ENCODE results near the gene DLG2. TPM values are rescaled to one million over a fixed set of nuclear protein-coding genes. Genes with fewer than 3 reads are reported as not detected.
"Not testable (repeated sequence)": the region's sequence is repeated elsewhere in the genome, so short reads cannot be mapped to it uniquely, and the experiment has no call there.

DLG2 gene
- total RNA-seq, 1 donor from 2014 or later: 2.1 TPM

DNA sequence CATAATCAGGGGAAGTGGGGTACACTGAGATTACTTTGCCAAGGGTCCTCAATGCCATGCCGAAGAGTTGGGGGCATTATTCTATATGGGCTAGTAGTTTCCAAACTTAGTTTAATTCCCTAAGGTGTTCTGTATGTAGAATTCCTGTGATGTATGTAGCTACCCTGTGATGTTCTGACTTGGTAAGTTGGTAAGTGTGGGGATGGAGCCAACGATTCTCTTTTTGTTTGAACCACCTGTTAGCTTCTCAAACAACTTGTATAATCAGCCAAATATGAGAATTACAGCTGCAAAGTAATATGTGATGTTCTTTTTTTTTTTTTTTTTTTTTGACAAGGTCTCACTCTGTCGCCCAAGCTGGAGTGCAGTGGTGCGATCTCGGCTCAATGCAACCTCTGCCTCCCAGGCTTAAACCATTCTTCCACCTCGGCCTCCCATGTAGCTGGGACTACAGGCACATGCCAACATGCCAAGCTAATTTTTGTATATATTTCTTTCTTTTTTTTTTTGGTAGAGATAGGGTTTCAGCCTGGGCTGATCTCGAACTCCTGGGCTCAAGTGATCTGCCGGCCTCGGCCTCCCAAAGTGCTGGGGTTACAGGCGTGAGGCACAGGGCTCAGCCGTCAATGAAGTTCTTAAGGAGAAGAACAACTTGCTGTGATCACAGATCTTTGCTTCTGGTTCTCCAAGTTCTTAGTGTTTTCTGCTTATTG is 2025.8 kb downstream of the DLG2 start:
- H3K27ac Mint-ChIP-seq: no peak overlapping the region
- H3K9me3 Mint-ChIP-seq: no peaks in the 10 kb centered on the region
- DNase-seq (ENCODE audit: low spot score): no peak
- no peaks in the 10 kb centered on the region for H3K27me3 Mint-ChIP-seq (ENCODE audit: insufficient read depth)
- no peak overlapping the region for H3K4me3 Mint-ChIP-seq
- no peaks in the 10 kb centered on the region for H3K36me3 Mint-ChIP-seq (ENCODE audit: low read depth)
- no peaks in the 10 kb centered on the region for H3K4me1 Mint-ChIP-seq (ENCODE audit: low read depth)
- intact Hi-C loops (cut with micrococcal nuclease): no loop called here

DNA sequence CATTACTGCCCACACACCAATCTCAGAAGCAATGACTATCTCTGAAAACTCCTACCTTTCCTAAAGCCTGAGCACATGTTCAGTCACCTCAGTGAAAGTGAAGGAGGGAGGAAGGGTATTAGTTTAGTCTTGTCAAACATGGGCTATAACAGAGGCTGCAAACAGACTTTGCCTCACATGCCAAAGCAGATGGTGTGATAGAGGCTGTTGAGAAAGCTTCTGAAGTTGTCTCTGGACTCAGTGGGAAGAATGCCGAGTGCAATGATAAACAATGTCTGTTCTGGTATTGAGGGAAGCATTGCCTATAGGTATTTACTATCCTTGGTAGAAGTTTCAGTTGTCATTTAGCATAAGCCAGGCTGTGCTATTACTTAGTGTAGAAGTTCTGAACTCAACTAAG is 2026.5 kb downstream of the DLG2 start:
- no peaks in the 10 kb centered on the region for H3K4me1 Mint-ChIP-seq (ENCODE audit: low read depth)
- no peak overlapping the region for H3K27ac Mint-ChIP-seq
- intact Hi-C loops (cut with micrococcal nuclease): no loop called here
- no peak overlapping the region for H3K4me3 Mint-ChIP-seq
- no peak for DNase-seq (ENCODE audit: low spot score)
- no peaks in the 10 kb centered on the region for H3K27me3 Mint-ChIP-seq (ENCODE audit: insufficient read depth)
- no peaks in the 10 kb centered on the region for H3K36me3 Mint-ChIP-seq (ENCODE audit: low read depth)
- no peaks in the 10 kb centered on the region for H3K9me3 Mint-ChIP-seq

GRCh38 chr11:83599066-83599465 is 2028.1 kb downstream of the DLG2 start:
- Mint-ChIP-seq H3K4me3 (no peak overlapping the region), H3K36me3 (ENCODE audit: low read depth) (no peaks in the 10 kb centered on the region), H3K9me3 (no peaks in the 10 kb centered on the region), H3K4me1 (ENCODE audit: low read depth) (no peaks in the 10 kb centered on the region), H3K27me3 (ENCODE audit: insufficient read depth) (no peaks in the 10 kb centered on the region), H3K27ac (no peak overlapping the region)
- DNase-seq (ENCODE audit: low spot score): no peak
- intact Hi-C loops (cut with micrococcal nuclease): no loop called here

DNA sequence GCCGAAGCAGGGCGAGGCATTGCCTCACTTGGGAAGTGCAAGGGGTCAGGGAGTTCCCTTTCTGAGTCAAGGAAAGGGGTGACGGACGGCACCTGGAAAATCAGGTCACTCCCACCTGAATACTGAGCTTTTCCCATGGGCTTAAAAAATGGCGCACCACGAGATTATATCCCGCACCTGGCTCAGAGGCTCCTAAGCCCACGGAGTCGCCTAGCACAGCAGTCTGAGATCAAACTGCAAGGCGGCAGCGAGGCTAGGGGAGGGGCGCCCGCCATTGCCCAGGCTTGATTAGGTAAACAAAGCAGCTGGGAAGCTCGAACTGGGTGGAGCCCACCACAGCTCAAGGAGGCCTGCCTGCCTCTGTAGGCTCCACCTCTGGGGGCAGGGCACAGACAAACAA is 2039.3 kb downstream of the DLG2 start:
- H3K4me1 Mint-ChIP-seq (ENCODE audit: low read depth); H3K4me3 Mint-ChIP-seq; DNase-seq (ENCODE audit: low spot score); intact Hi-C loops (cut with micrococcal nuclease); H3K36me3 Mint-ChIP-seq (ENCODE audit: low read depth); H3K27ac Mint-ChIP-seq; H3K27me3 Mint-ChIP-seq (ENCODE audit: insufficient read depth); H3K9me3 Mint-ChIP-seq: not testable (repeated sequence)

DNA sequence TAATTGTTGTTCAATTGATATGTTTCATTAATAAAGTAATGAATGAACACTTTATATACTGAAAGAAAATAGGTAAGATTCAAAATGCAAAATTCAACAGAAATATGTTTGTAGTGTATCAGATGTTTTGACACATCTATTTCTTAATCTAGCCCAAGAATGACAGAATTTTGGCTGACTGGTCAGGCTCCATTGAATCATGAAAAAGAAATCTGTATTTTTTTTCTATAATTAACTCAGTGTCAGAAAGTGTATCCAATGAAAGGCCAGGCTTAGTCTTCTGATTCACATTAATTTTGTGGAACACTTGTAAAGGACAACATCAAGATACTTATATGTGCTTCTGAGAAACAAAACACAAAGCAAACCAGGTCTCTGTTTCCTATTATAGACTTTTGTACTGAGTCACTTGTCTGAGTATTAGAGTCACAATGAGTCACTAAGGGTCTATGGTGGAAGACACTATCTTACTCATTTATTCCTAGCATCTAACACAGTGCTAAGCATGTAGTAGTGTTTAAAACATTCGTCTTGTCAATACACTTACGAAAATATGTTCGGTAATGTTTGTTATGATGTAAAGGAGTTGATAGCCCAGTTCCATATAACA is 2043.3 kb downstream of the DLG2 start:
- no peak overlapping the region for H3K4me3 Mint-ChIP-seq

GRCh38 chr11:83574519-83574918 is 2052.6 kb downstream of the DLG2 start:
- Mint-ChIP-seq H3K27ac (no peak overlapping the region), H3K4me1 (ENCODE audit: low read depth) (no peaks in the 10 kb centered on the region), H3K36me3 (ENCODE audit: low read depth) (no peaks in the 10 kb centered on the region), H3K4me3 (no peak overlapping the region), H3K9me3 (no peaks in the 10 kb centered on the region), H3K27me3 (ENCODE audit: insufficient read depth) (no peaks in the 10 kb centered on the region)
- intact Hi-C loops (cut with micrococcal nuclease): no loop called here
- no peak for DNase-seq (ENCODE audit: low spot score)

More for the DNA sequence above, 2043.3 kb downstream of the DLG2 start:
- no peak for DNase-seq (ENCODE audit: low spot score)
- H3K36me3 Mint-ChIP-seq (ENCODE audit: low read depth): no peaks in the 10 kb centered on the region
- H3K27ac Mint-ChIP-seq: no peak overlapping the region
- intact Hi-C loops (cut with micrococcal nuclease): no loop called here
- H3K9me3 Mint-ChIP-seq: no peaks in the 10 kb centered on the region
- H3K4me1 Mint-ChIP-seq (ENCODE audit: low read depth): no peaks in the 10 kb centered on the region
- H3K27me3 Mint-ChIP-seq (ENCODE audit: insufficient read depth): no peaks in the 10 kb centered on the region

GRCh38 chr11:83572581-83573496 is 2054.3 kb downstream of the DLG2 start:
- Mint-ChIP-seq H3K36me3 (ENCODE audit: low read depth) (no peaks in the 10 kb centered on the region), H3K27me3 (ENCODE audit: insufficient read depth) (no peaks in the 10 kb centered on the region), H3K4me1 (ENCODE audit: low read depth) (no peaks in the 10 kb centered on the region), H3K9me3 (no peaks in the 10 kb centered on the region), H3K27ac (no peak overlapping the region), H3K4me3 (no peak overlapping the region)
- DNase-seq (ENCODE audit: low spot score): no peak
- intact Hi-C loops (cut with micrococcal nuclease): no loop called here

DNA sequence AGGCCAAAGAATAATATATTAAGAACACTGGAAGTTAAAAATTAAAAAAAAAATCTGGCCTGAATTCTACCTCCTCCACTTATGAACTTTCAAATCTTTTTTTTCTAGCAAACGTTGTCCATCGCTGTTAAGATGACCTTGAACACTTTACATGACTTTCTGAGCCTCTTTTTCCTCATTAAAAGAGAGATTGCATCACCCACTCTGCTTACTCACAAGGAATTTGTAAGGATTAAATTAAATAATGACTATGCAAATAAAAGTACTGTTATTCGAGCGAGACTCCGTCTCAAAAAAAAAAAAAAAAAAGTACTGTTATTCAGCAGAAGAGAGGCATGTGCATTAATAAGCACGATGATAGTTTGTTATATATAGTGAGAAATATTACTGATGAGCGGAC is 2055.8 kb downstream of the DLG2 start:
- Mint-ChIP-seq H3K4me1 (ENCODE audit: low read depth) (no peaks in the 10 kb centered on the region), H3K4me3 (no peak overlapping the region), H3K27ac (no peak overlapping the region), H3K9me3 (no peaks in the 10 kb centered on the region), H3K27me3 (ENCODE audit: insufficient read depth) (no peaks in the 10 kb centered on the region), H3K36me3 (ENCODE audit: low read depth) (no peaks in the 10 kb centered on the region)
- intact Hi-C loops (cut with micrococcal nuclease): no loop called here
- no peak for DNase-seq (ENCODE audit: low spot score)

DNA sequence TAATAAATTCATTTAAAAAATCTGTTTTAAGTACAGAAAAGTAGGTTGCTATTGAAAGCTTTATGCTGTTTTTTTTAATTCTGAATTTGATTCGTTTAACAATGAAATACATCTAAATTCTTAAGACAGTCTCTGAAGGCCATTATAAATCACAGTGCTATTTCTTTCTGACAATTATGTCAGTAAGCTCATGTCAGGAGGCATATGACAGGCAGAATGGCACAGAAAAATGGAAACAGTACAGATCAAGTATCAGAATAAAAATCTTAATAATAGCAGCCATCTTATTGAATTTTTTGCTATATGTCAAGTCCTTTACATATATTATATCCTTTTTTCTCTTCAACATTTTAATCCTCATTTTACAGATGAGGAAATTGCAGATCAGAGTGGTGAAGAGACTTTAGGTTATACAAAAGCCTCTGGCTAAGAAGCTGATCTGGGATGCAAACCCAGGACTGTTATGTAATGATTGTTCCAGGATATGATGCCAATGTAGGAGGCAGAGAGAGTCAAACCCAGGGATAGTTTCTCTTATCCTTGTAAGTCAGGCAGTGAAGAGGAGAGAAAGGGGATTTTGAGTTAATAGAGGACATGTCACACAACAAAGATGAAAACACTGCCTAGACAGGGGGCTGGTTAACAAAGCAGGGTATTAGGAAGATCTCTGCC is 2057.9 kb downstream of the DLG2 start:
- no peak for DNase-seq (ENCODE audit: low spot score)
- H3K27me3 Mint-ChIP-seq (ENCODE audit: insufficient read depth): no peaks in the 10 kb centered on the region
- no peaks in the 10 kb centered on the region for H3K9me3 Mint-ChIP-seq
- no peaks in the 10 kb centered on the region for H3K36me3 Mint-ChIP-seq (ENCODE audit: low read depth)
- H3K27ac Mint-ChIP-seq: no peak overlapping the region
- no peak overlapping the region for H3K4me3 Mint-ChIP-seq
- intact Hi-C loops (cut with micrococcal nuclease): no loop called here
- H3K4me1 Mint-ChIP-seq (ENCODE audit: low read depth): no peaks in the 10 kb centered on the region

DNA sequence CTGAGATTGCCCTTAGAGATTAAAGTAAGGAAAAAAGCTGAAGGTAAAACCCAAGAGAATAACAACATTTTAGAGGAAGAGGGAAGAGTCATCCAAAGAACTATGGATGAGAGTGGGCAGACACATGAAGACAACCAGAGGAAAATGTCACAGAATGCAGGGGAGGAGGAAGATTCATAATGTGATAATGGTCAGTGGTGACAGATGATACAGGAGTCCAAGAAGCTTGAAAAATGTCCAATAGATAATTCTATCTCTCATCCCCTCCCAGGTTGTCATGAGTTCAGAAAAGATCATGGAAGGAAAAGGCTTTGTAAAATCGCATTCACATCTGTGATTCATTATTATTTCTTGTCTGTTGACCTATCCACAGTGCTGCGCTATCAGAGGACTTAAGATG is 2058.6 kb downstream of the DLG2 start:
- H3K27me3 Mint-ChIP-seq (ENCODE audit: insufficient read depth): no peaks in the 10 kb centered on the region
- no peaks in the 10 kb centered on the region for H3K9me3 Mint-ChIP-seq
- no peak overlapping the region for H3K4me3 Mint-ChIP-seq
- no peak for DNase-seq (ENCODE audit: low spot score)
- H3K4me1 Mint-ChIP-seq (ENCODE audit: low read depth): no peaks in the 10 kb centered on the region
- intact Hi-C loops (cut with micrococcal nuclease): no loop called here
- no peaks in the 10 kb centered on the region for H3K36me3 Mint-ChIP-seq (ENCODE audit: low read depth)
- H3K27ac Mint-ChIP-seq: no peak overlapping the region

GRCh38 chr11:83566950-83567349 is 2060.2 kb downstream of the DLG2 start:
- no peak overlapping the region for H3K4me3 Mint-ChIP-seq
- no peaks in the 10 kb centered on the region for H3K9me3 Mint-ChIP-seq
- H3K4me1 Mint-ChIP-seq (ENCODE audit: low read depth): no peaks in the 10 kb centered on the region
- intact Hi-C loops (cut with micrococcal nuclease): no loop called here
- H3K36me3 Mint-ChIP-seq (ENCODE audit: low read depth): no peaks in the 10 kb centered on the region
- no peak for DNase-seq (ENCODE audit: low spot score)
- no peaks in the 10 kb centered on the region for H3K27me3 Mint-ChIP-seq (ENCODE audit: insufficient read depth)
- H3K27ac Mint-ChIP-seq: no peak overlapping the region

DNA sequence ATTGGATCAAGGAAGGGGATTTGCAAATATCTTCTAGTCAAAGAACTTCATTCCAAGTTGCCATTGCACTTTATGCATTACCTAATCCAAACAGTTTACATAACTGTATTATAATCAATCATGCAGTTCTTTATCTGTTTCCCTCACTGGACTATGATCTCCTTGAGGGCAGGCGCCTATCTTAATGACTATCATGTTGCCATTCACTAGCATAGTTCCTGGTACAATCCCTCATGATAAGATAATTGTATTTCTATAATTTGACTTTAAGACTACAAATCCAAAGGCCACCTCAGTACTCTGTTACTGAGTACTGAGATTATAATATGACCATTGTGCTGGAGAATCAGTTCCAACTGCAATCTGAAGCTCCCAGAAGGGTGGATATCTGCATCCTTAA is 2062.3 kb downstream of the DLG2 start:
- no peaks in the 10 kb centered on the region for H3K36me3 Mint-ChIP-seq (ENCODE audit: low read depth)
- intact Hi-C loops (cut with micrococcal nuclease): no loop called here
- no peak overlapping the region for H3K27ac Mint-ChIP-seq
- H3K9me3 Mint-ChIP-seq: no peaks in the 10 kb centered on the region
- H3K4me3 Mint-ChIP-seq: no peak overlapping the region
- no peaks in the 10 kb centered on the region for H3K4me1 Mint-ChIP-seq (ENCODE audit: low read depth)
- H3K27me3 Mint-ChIP-seq (ENCODE audit: insufficient read depth): no peaks in the 10 kb centered on the region
- DNase-seq (ENCODE audit: low spot score): no peak

DNA sequence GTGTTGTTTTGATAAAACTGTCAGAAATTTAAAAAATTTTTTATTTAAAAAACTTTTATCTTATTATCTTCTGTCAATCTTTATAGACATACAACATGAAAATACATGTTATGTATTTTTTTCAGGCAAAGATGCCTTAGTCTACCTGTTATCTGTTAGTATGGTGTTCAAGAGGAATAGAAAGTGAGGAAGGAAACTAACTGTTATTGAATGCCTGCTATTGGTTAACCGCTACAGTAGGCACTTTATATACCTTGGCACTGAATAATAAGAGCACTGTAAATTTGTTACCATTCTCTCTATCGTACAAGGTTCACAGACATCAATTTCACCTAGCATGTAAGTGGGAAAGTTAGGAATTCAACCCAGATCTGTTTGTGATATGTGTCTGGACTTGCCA is 2068.9 kb downstream of the DLG2 start:
- Mint-ChIP-seq H3K4me1 (ENCODE audit: low read depth) (no peaks in the 10 kb centered on the region), H3K9me3 (no peaks in the 10 kb centered on the region), H3K27ac (no peak overlapping the region), H3K36me3 (ENCODE audit: low read depth) (no peaks in the 10 kb centered on the region), H3K27me3 (ENCODE audit: insufficient read depth) (no peaks in the 10 kb centered on the region), H3K4me3 (no peak overlapping the region)
- intact Hi-C loops (cut with micrococcal nuclease): no loop called here
- DNase-seq (ENCODE audit: low spot score): no peak
